Sigmoid colon (tissue), 4 donors: ENCODE measurements around the gene MIER3.

Experiments used
- CTCF ChIP-seq, 4 experiments: fragments of 450-650 bp in 3 of 4; fragments of 200-600 bp in 1 of 4; IDR thresholded peaks; one replicate each; pipeline ENCODE4 v1.5.1; 2016 to 2019; ENCODE audit warnings: antibody characterized with exemption in 4 of 4, mild to moderate bottlenecking in 3 of 4, moderate library complexity in 2 of 4
- EP300 ChIP-seq, 4 donors: sonication (generic); formaldehyde crosslinking; IDR thresholded peaks; one replicate each; pipeline ENCODE4 v1.6.1; 2017; ENCODE audit warnings: antibody characterized with exemption in 4 of 4
- POLR2A ChIP-seq, 2 donors: fragments of 450-650 bp; IDR thresholded peaks; one replicate each; pipeline ENCODE4 v1.6.1; 2016; ENCODE audit warnings: antibody characterized with exemption in 2 of 2, mild to moderate bottlenecking in 2 of 2, moderate library complexity in 2 of 2

DNA sequence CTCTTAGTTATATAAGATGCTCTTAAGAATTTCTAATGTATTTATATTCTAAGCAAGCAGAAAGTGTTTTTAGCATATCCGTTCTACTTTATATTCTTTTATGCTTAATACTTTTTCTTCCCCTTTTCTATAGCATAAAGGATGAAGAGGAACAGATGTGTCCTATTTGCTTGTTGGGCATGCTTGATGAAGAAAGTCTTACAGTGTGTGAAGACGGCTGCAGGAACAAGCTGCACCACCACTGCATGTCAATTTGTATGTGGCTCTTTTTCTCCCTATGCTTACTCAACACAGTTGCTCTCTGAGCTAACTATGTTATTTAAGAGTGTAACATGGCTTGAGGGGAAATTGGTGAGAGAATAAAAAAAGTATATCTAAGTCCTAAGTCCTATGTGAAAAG lies 80.1 kb downstream of the MIER3 start:
- TF ChIP-seq CTCF (IDR thresholded peaks at IDR 0.05) (no peak), EP300 (IDR thresholded peaks at IDR 0.05) (no peak), POLR2A (IDR thresholded peaks at IDR 0.05) (no peak)
